Endometrial microvascular endothelial cells (primary cell): Measurements from ENCODE around the gene KPNA4. TPM values are rescaled to one million over a fixed set of nuclear protein-coding genes. Genes with fewer than 3 reads are reported as not detected.
"Not testable (repeated sequence)": the region's sequence is repeated elsewhere in the genome, so short reads cannot be mapped to it uniquely, and the experiment has no call there.

Source experiments
- in situ Hi-C: cut with HindIII; loops from 2 replicates; pipeline ENCODE4 v1.10.0; 2017; ENCODE audit warnings: low sequenced_read_pairs, low pct_unique_long_range_greater_than_20kb; ENCODE audit errors: inconsistent ontology term
- total RNA-seq: library from RNA; depleted of rRNA; stranded (reverse); fragments of >200 nt; gene quantifications from one replicate; pipeline ENCODE4 v1.2.3, GENCODE V29; 2015; ENCODE audit errors: inconsistent ontology term

KPNA4 gene
- total RNA-seq, 1 donor from 2014 or later, result 50.3 TPM

- in situ Hi-C loops, result no loop called here
These were observed 101.0 kb downstream of the KPNA4 start for GRCh38 chr3:160464321-160464720.

- in situ Hi-C loops, result no loop called here
These were observed 105.3 kb downstream of the KPNA4 start for GRCh38 chr3:160460033-160460432.

GRCh38 chr3:160459450-160459970 is 105.9 kb downstream of the KPNA4 start:
- in situ Hi-C loops, result no loop called here

GRCh38 chr3:160458151-160458550 is 107.2 kb downstream of the KPNA4 start:
- in situ Hi-C loops, result no loop called here

- in situ Hi-C loops, result no loop called here
These were observed 109.5 kb downstream of the KPNA4 start for GRCh38 chr3:160455846-160456245.

GRCh38 chr3:160454995-160455394 is 110.4 kb downstream of the KPNA4 start:
- in situ Hi-C loops, result no loop called here

- in situ Hi-C loops, result not testable (repeated sequence)
These were observed 113.1 kb downstream of the KPNA4 start for GRCh38 chr3:160452251-160452650.

GRCh38 chr3:160451602-160452001 is 113.8 kb downstream of the KPNA4 start:
- in situ Hi-C loops, result no loop called here

- in situ Hi-C loops, result no loop called here
These were observed 114.5 kb downstream of the KPNA4 start for GRCh38 chr3:160450846-160451245.

GRCh38 chr3:160449636-160450598 is 115.5 kb downstream of the KPNA4 start, which contains the start of gene TRIM59:
Gene TRIM59 (minus strand): TSS chr3:160449786. CDS start chr3:160439183, 10,603 bp downstream.
- in situ Hi-C loops, result no loop called here

GRCh38 chr3:160448845-160449635 is 116.3 kb downstream of the KPNA4 start:
- in situ Hi-C loops, result no loop called here

- in situ Hi-C loops, result no loop called here
These were observed 117.8 kb downstream of the KPNA4 start for GRCh38 chr3:160447544-160447943.

GRCh38 chr3:160446522-160447056 is 118.8 kb downstream of the KPNA4 start:
- in situ Hi-C loops, result no loop called here

- in situ Hi-C loops, result no loop called here
These were observed 119.5 kb downstream of the KPNA4 start for GRCh38 chr3:160445854-160446253.

Other genes starting within 250 kb of the KPNA4 start
- 36.7 TPM for gene IFT80, start 166.3 kb downstream of the KPNA4 start, total RNA-seq
- gene SMC4, start 165.9 kb downstream of the KPNA4 start, total RNA-seq, result 92.3 TPM
- gene TRIM59, start 115.8 kb downstream of the KPNA4 start, total RNA-seq, result 34.8 TPM
- not detected for gene ARL14, start 111.6 kb upstream of the KPNA4 start, total RNA-seq
- 0.46 TPM for gene PPM1L, start 190.7 kb upstream of the KPNA4 start, total RNA-seq